Stomach (tissue), 4 donors: Measurements from ENCODE around the gene HDAC9.

Experiments used
- POLR2A ChIP-seq, 4 donors: fragments of 450-650 bp; IDR thresholded peaks; one replicate each; pipeline ENCODE4 v1.6.1; 2016; ENCODE audit warnings: antibody characterized with exemption in 4 of 4, control low read depth in 2 of 4, mild to moderate bottlenecking in 1 of 4, moderate library complexity in 1 of 4
- POLR2AphosphoS5 ChIP-seq, 3 donors: sonication (generic); formaldehyde crosslinking; IDR thresholded peaks; one replicate each; pipeline ENCODE4 v1.6.1; 2016; ENCODE audit warnings: antibody characterized with exemption in 3 of 3
- TF ChIP-seq, protein P1 (sequence below), 7 experiments: fragments of 450-650 bp in 4 of 7; fragments of 200-600 bp in 3 of 7; sonication (generic) in 3 of 7; IDR thresholded peaks; one replicate each; pipeline ENCODE4 v1.5.1; 2016 to 2019; ENCODE audit warnings: antibody characterized with exemption in 7 of 7, control low read depth in 2 of 7, mild to moderate bottlenecking in 1 of 7

DNA sequence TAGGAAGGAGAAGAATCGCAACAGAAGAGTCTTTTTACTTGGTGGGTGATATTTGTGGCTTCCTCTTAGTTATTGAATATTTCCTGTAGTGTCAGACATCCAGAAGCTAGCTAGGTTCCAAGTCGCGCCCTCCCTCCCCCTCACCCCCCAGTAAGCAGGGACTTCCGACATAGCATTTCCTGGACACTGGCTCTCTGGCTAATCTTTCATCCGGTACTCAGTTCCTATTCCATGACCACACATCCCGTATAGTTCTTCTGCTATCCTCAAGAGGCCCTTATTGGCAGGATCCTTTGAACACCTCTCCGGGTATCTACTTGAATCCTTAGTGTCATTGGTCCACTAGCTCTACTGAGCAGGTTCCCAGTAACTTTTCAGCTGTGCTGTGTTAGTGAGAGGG, 167.8 kb downstream of the HDAC9 start:
- TF ChIP-seq, protein P1, sequence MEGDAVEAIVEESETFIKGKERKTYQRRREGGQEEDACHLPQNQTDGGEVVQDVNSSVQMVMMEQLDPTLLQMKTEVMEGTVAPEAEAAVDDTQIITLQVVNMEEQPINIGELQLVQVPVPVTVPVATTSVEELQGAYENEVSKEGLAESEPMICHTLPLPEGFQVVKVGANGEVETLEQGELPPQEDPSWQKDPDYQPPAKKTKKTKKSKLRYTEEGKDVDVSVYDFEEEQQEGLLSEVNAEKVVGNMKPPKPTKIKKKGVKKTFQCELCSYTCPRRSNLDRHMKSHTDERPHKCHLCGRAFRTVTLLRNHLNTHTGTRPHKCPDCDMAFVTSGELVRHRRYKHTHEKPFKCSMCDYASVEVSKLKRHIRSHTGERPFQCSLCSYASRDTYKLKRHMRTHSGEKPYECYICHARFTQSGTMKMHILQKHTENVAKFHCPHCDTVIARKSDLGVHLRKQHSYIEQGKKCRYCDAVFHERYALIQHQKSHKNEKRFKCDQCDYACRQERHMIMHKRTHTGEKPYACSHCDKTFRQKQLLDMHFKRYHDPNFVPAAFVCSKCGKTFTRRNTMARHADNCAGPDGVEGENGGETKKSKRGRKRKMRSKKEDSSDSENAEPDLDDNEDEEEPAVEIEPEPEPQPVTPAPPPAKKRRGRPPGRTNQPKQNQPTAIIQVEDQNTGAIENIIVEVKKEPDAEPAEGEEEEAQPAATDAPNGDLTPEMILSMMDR (IDR thresholded peaks at IDR 0.05) = no peak
- TF ChIP-seq POLR2A (IDR thresholded peaks at IDR 0.05) = no peak
- TF ChIP-seq POLR2AphosphoS5 (IDR thresholded peaks at IDR 0.05) = no peak
